AG04449 (cell line): ENCODE data around the gene SLC6A12.
"Not testable (repeated sequence)": the region's sequence is repeated elsewhere in the genome, so short reads cannot be mapped to it uniquely, and the experiment has no call there.

Experiments used
- CTCF ChIA-PET: fragments of 350-600 bp; formaldehyde crosslinking; extraction: SDS; loops from one replicate; lab custom pipeline; 2021; ENCODE audit warnings: antibody characterized with exemption; lab: Yijun Ruan, JAX
- POLR2A ChIA-PET: fragments of 400-600, 350-600 bp; formaldehyde crosslinking; extraction: SDS; loops from one replicate; lab custom pipeline; 2020; ENCODE audit warnings: antibody characterized with exemption, inconsistent platforms; lab: Yijun Ruan, JAX
- DNase-seq: peaks from one replicate; pipeline ENCODE4 v3.0.0-alpha.2; 2010; ENCODE audit warnings: low read depth, low spot score
- H3K4me3 ChIP-seq: 2 replicates; pipeline ENCODE4 v1.5.1; 2011; ENCODE audit warnings: low read depth, mild to moderate bottlenecking, control low read depth, low read length
- CTCF ChIP-seq: IDR thresholded peaks from one replicate; pipeline ENCODE4 v1.5.1; 2011; ENCODE audit warnings: mild to moderate bottlenecking, moderate library complexity, low read length, control low read depth, inconsistent platforms; ENCODE audit not compliant: insufficient read depth; ENCODE audit errors: missing control alignments

The SLC6A12 gene

GRCh38 chr12:237026-237815, 23.3 kb upstream of the SLC6A12 start:
- ChIA-PET POLR2A (no interaction called here), CTCF (interaction anchor here (1.2 kb wide), 1 partner anchor 14 kb away, joined by 3 read pairs; no protein-coding TSS in a partner anchor)
- no peak overlapping the region for H3K4me3 ChIP-seq
- DNase-seq: no peak
- no peak for TF ChIP-seq CTCF

GRCh38 chr12:236445-236844, 22.5 kb upstream of the SLC6A12 start:
- POLR2A ChIA-PET: no interaction called here

GRCh38 chr12:235967-236366, 22.0 kb upstream of the SLC6A12 start:
- DNase-seq, H3K4me3 ChIP-seq, POLR2A ChIA-PET: not testable (repeated sequence)
- CTCF ChIA-PET: interaction anchor here (1.2 kb wide), 1 partner anchor 13 kb away, joined by 3 read pairs; no protein-coding TSS in a partner anchor

More at GRCh38 chr12:236445-236844, 22.5 kb upstream of the SLC6A12 start:
- no peak for TF ChIP-seq CTCF
- DNase-seq: no peak
- CTCF ChIA-PET: interaction anchor here (1.2 kb wide), 1 partner anchor 14 kb away, joined by 3 read pairs; no protein-coding TSS in a partner anchor
- H3K4me3 ChIP-seq: no peak overlapping the region

GRCh38 chr12:234891-235415, 21.0 kb upstream of the SLC6A12 start:
- TF ChIP-seq CTCF: no peak
- ChIA-PET CTCF (no interaction called here), POLR2A (no interaction called here)
- DNase-seq: no peak
- H3K4me3 ChIP-seq: no peak overlapping the region

- CTCF ChIA-PET: interaction anchor here (0.8 to 1.0 kb wide), 3 partner anchors 9 to 15 kb away, joined by 3 to 4 read pairs (median 3); no protein-coding TSS in a partner anchor
- TF ChIP-seq CTCF: no peak
- no peak for DNase-seq
- POLR2A ChIA-PET: no interaction called here
- no peak overlapping the region for H3K4me3 ChIP-seq
Observed at GRCh38 chr12:234019-234418, 20.1 kb upstream of the SLC6A12 start.

- TF ChIP-seq CTCF: no peak
- POLR2A ChIA-PET: no interaction called here
- CTCF ChIA-PET: interaction anchor here (0.8 to 1.0 kb wide), 4 partner anchors 9 to 30 kb away, joined by 3 to 4 read pairs (median 3); no protein-coding TSS in a partner anchor
- H3K4me3 ChIP-seq: no peak overlapping the region
- no peak for DNase-seq
Observed at GRCh38 chr12:233615-233968, 19.6 kb upstream of the SLC6A12 start.
